Measurements from ENCODE around the gene EXOC4.

Gene EXOC4

DNA sequence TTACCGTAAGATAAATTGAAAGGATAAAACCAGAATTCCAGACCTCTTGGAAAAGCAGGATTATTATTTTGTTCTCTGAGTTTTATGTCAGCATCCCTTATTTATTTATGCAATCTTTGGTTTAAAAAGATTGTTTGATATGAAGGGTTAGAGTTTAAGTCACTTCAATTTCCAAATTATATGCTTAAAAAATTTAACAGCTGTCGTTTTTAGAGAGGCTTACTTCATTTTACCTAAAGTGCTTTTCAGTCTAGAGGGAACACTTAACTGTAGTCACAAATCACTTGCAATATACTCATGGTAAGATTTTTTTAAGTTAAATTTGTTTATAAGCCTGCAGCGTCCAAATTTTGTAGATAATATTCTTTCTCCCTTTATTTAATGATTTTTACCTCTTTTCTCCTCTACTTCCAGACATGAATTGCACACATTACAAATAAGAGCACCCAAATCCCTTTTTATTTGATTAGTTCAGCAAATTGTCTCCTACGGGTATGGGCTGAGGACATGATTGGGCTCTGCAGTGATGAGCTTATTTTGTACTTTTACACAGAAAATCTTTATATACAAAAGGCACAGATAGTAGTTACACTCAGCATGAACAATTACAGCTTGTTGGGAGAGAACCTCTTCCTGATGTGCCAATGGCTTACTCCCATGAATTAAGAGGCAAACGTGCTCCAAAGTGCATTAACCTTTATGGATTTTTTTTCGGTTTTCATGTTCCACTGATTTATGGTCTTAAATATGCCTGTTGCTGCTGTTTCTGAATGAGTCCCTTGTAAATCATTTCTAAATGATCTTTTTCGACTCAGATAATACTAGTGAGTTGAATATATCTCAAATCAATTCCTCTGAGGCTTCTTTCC lies 555.0 kb downstream of the EXOC4 start:
- no peak for DNase-seq

DNA sequence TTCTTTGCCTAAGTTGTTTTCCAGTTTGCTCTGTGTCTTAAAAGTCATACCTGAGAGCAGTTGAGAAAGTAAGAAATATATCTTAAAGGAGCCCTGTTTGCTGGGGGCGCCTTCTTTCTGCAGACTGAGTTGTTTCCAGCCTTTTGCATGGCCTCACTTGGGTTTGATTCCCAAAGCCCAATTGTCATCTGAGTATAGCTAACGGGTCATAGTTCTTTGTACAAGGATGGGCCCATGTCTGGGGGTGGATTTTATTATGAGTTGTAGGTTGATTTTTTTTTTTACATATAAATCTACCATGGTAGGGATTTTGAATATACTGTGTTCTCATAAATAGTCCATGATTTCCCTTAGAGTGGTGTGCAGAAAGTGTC lies 555.6 kb downstream of the EXOC4 start:
- DNase-seq: no peak

DNA sequence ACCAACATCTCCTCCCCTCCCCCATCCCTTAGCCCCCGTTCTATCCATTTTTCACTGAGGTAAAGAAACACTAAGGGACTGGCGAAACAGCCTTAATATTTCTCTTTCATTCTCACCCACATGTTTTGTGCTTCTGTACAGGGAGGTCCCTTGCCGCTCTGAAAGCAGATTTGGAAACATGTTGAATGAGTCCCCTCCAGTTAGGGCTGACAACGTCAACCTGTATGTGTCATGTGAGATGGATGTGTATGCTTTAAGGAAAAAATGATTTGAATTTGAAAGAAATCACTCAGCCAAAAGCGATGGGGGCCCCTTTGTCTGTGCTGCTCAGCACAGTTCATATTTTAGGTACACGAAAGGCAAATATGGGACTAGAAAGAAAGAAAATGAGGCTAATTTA lies 560.0 kb downstream of the EXOC4 start:
- DNase-seq: no peak

DNA sequence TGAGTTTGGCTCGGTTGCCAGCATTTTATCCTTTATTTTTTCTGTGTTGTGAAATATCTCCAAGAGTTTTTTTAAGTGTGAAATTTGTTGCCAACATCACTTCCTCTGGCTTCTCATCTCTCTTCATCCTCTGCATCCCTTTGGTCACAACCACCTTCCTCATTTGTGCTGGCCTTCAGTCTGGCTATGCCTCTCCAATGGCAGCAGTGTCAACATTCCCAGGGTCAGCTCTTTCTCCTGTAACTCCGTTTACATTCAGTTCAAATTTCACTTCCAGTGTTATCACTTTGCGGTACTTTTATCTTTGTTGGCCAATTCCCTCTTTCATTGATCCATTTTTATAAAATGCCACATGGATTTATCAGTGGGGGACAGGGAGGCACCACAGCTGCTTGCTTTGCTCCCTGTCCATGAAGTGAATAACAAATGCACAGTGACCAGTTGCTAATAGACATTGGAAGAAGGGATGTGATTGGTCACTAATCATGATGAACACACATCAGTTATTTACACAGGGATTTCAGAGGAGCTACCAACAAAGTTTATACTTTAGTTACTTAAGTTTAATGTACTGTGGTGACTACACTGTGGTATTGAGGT lies 562.8 kb downstream of the EXOC4 start:
- DNase-seq: no peak

DNA sequence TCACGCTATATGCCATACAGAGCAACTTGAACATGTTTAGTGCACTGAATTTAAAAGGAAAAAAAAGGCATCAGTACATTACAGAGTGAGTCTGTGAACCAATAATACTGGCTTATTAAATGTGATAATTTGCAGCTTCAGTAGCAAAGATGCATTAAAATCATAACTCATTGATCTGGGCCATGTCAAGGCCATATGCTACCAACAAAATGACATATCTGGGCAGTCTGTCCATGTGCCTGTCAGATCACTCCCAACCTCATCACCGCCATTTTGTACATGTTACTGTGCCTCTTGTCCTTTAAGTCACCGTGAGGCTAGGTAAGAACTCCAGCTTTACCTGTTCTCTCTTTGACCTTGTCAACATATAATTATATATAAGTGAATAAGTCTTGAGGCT lies 566.8 kb downstream of the EXOC4 start:
- no peak for DNase-seq

DNA sequence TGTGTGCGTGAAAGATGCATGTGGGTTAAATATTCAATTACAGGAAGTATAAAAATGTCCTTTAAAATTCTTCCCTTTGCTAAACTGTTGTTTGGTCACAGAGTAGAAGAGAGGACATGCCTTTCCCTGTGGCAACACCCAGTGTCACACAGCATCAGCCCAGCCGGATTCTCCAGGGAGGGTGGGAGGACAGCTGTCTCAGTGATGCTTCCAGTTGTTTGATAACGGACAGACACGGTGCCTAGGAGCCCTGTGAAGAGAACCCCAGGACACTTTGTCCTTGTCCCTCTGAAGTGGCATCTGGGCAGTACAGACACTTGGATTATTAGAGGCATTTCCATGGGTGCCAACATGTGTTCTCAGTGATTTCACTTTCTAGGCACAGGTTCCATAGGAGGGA lies 567.7 kb downstream of the EXOC4 start:
- DNase-seq: no peak

DNA sequence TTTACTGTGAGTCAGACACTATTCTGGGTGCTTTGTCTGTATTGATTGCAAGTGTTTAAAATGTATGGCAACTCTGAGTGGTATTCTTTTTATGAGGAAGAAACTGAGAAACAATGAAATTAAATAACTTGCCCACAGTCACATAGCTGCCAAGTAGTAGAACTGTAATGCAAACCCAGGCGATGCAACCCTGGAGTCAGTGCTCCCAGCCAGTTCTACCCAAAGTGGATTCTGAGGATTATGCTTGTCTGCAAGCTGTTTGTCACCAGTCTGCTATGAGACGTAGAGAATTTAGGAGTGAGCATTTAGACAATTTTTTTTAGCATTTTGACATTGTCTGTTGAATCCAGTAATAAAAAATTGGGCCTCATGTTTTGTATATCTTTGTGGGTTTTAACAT lies 568.3 kb downstream of the EXOC4 start:
- no peak for DNase-seq

DNA sequence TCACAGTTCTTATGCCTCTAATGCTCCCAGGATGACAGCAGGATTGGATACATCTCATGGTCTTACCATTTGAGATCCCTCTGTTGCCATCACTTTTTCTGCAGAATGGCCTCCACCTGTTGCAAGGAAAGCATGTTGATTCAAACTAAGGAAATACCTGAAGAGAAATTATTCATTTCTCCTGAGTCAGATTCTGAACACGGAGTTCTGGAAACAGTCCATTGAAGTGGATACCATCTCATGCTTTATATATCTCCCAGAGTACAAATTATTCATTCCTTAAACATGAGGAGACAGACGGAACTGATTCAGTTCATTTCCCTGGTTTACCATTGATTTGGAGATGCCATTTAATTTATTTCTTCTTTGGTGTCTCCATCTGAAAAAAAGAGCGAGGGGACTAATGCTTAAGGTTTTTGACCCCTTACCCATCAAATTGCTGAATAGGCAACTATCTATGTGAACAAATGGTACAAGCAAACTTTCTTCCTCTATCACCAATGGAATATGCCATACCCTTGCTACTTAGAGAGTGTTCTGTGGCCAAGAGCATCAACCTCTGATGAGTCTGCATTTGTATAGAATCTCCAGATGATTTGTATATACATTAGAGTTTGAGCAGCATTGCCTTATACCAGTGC lies 569.2 kb downstream of the EXOC4 start:
- no peak for DNase-seq

DNA sequence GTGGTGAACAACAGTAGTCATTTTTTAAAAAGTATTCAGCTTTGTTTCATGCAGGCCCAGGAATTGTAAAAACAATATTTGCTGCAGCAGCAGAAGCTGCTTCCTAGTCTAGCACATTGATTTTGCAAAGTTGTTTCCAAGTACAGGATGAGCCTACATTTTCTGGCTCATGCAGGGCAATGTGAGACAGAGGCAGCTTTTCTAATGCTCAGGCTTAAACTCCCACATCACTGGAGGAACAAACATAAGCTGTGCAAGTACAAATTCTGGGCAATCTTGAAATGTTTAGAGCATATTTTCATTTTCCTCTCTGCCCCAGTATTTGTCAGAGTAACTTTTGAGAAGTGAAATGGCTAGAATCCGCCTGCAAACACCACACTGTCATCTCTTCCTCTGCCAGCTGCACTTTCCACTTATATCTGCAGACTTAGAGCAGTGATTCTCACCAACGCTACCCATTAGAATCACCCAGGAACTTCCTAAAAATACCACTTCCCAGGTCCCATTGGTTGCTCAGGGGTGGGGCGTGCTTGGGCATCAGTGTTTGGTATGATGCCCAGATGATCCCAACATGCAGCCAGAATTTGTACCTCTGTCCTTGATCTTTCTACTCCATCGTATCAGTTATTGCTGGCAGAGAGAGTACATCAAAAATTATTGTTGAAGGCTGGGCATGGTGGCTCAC lies 570.1 kb downstream of the EXOC4 start:
- no peak for DNase-seq

DNA sequence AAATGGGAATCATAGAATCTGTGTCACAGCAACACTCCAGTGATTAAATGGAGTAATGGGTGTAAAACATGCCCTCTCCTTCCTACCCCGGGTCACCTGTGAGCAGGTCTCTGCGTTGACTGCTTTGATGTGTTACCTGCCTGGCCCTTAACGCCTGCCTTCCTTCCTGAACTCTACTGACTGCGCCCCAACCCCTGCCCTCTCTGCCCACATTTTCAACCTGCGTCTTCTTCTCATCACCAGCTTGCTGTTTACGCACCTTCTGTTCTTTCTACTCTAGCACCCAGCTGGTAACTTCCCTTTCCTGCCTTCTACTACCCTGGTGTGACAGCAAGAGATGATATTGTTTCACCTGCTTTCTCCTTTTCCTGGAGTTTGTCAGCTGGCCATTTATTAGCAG lies 571.3 kb downstream of the EXOC4 start:
- no peak for DNase-seq

DNA sequence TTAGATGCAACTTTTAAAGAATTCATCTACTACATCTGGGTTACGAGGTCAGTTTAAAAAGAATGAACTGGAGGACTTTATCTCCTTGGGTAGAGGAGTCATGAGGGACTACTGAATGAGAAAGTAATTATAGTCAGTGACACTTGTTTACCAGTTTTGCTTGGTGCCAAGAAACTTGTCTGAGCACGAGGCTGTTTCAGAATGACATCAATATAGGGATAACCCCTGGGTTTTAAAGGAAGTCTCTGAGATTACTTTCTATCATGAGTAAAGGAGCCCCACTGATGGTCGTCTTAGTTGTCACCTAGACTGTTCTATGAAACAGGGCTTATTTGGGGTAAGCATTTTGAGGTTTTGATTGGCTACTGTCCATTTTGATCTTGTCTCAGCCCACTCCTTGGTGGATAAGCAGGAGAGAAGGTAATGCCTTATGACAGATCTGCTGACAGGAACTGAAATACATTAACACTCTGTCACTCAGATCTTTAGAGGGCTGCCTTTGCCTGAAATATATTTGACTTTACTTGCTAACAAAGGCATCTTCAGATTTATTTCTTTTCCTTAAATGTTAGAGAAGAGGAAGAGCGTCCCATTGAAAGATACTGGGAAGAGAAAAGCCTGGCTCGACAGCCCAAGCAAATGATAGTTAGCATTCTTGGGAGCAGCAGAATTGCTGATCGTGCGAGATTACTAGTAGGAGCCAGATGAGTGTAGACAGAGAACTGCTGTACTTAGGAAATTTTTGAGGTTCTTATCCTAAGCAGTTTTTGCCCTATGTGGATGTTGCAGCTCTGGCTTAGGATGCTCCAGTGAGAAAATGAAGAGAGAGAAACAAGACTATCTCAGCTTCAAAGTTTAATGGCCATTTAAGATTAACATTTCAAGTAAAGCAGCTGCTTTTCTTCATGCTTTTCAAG lies 575.1 kb downstream of the EXOC4 start:
- no peak for DNase-seq

DNA sequence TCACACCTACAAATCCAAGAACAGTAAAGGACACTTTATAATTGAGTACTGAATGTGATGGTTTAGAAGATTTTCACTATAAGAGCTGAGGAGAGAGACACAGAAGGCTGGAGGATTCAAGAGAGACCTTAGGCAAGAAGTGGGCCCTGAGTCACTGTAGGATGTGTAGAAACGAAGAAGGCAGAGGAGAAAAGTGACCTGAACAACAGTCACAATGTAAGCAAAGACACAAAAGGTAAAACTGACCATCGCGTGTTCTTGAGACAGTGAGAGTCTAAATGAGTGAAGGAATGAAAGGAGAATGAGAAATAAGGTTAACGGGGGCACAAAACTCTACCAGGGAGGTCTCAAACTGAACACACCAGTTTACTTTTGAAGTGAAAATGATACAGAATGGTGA lies 576.0 kb downstream of the EXOC4 start:
- no peak for DNase-seq

DNA sequence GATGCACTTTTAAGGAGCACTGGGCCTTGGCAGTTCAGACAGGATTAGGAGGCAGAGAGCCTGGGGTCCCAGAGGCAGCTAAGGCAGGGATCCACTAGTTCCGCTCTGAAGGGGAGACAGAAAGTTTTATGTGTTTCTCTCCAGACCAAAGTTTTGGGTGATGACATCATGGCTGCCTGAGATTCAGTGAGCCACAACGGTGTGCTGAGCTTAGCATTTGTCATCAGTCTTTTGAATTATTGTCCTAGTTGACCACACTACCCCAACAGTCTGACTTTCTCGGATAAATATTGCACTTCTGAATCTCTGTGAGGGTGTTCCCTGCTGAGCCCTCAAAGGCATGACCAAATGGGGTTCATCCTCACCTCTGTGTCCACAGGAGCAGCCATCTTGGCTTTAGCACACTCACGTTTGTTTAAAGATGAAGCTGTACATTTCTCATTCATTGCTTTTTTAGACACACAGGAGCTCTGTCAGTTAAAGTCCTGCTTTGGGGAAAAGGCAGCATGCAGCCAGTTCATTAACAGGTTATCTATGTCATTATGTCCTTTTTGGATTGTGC lies 576.5 kb downstream of the EXOC4 start:
- no peak for DNase-seq

DNA sequence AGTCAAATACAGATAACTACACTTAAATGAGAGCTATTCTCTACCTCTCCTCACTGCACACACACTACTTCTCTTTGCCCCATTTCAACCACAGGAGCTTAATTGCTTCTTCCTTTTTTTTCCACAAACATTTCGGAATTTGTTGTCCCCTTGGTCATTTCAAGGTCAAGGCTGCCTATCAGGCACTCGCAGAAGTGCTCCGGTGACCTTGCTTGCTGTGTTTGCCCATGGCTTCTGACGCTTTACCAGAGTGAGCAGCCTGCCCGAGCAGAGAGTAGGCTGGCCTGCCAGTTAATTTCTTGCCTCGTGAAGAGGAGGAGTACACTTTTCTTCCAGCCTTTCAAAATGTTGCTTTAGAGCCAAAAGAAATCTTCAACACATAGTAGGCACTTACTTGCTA lies 577.2 kb downstream of the EXOC4 start:
- DNase-seq: no peak

DNA sequence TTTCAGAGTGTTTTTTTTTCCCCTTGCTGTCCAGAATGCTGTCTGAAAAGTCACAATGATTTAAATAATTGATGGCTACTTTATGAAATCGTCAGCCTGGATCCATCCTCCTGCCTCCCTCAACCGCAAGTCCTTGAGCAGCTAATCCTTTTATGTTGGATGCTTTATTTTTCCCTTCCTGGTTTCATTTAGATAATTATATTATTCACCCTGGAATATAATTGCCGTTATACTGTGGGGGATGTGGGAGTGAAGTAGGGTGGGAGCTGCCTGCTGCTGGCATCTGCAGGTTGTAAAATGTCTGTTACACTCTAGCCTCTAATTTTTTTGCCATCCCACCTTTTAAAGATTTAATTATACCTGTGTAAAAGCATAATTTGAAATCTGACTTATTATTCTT lies 583.8 kb downstream of the EXOC4 start:
- no peak for DNase-seq

DNA sequence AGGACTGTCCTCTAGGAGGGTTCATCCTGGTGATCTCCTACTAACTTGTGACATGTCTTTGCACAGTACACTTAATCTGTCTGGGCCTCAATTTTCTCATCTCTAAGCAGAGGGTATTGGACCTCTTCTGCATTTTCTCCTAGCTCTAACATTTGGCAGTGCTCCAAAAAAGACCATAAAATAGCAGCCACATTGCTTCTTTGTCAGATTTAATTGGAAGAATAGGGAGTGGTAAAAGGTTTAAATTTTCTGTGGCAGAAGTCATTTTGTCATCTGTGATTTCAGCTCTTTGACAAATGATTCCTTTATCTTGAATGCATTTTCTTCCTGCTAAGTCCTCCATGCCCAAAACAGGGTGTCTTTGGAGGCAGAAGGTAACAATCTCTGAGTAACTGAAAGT lies 584.3 kb downstream of the EXOC4 start:
- DNase-seq: no peak

DNA sequence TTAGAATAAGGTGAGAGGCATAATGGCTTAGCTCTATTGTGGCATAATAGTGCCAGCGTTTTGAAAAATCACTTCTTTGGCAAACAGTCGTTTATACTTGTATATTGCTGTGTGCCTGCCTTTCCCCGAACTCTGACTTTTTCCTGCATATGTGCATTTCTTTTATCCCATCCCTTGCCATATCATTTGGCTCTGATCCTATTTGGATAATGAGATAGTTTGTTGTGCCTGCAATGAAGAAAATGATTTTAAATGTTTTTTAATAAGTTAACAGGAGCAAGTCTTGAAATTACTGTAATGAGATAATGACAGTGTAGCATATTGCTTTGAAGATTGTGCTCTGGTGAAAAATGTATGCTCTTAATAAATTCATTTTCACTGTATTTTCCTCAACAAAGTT lies 586.2 kb downstream of the EXOC4 start:
- no peak for DNase-seq

DNA sequence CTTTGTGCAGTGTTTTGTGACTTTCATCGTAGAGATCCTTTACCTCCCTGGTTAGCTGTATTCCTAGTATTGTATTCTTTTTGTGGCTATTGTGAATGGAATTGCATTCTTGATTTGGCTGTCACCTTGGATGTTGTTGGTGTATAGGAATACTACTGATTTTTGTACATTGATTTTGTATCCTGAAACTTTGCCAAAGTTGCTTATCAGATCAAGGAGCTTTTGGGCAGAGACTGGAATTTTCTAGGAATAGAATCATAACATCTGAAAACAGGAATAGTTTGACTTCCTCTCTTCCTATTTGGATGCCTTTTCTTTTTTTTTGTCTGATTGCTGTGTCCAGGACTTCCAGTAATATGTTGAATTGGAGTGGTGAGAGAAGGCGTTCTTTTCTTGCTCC lies 590.5 kb downstream of the EXOC4 start:
- DNase-seq: no peak

DNA sequence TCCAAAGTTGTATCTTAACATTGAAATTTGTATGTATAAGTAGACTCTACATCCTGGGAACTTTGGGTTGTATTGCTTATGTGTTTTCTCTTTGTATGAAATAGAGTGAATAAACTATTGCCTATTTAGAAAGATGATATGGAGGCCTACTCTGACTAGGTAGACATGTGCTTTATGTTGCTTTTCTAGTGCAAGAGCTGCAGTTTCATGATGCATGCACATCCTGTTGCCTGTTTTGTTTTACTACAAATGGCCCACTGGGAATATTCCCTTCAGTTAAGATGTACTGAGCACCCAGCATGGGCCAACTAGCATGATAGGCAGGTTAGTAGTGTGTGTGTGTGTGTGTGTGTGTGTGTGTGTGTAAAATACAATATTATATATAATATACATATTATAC lies 592.1 kb downstream of the EXOC4 start:
- DNase-seq: no peak

DNA sequence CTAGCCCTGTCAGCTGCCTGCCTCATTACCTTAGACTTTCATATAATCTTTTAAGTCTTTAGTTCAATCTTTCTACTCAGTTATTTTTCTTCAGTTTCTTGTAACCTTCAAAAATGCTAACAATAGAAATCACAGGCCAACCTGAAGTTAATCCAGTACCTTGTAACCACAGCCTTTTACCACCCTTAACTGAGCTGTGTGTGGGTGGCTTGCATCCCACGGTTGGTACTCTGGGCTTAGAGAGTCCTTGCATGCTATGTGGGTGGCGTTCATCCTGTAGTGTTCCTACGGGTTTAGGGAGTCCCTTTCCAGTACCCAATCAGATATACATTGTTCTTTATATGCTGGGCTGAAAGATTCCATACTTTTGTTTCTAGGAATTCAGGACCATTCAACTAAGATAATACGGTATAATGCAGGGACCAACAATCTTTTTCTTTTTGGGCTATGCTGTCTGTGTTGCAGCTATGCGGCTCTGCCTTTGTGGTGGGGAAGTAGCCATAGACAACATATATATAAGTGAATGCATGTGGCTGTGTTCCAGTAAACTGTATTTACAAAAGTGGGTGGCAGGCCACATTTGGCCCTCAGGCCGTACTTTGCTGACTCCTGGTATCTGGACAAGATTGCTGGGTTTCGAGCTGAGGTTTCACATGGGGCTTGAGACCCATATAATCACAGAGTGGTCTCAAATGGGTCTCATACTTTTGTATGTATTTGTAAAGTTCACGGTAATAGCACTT lies 593.5 kb downstream of the EXOC4 start:
- no peak for DNase-seq

DNA sequence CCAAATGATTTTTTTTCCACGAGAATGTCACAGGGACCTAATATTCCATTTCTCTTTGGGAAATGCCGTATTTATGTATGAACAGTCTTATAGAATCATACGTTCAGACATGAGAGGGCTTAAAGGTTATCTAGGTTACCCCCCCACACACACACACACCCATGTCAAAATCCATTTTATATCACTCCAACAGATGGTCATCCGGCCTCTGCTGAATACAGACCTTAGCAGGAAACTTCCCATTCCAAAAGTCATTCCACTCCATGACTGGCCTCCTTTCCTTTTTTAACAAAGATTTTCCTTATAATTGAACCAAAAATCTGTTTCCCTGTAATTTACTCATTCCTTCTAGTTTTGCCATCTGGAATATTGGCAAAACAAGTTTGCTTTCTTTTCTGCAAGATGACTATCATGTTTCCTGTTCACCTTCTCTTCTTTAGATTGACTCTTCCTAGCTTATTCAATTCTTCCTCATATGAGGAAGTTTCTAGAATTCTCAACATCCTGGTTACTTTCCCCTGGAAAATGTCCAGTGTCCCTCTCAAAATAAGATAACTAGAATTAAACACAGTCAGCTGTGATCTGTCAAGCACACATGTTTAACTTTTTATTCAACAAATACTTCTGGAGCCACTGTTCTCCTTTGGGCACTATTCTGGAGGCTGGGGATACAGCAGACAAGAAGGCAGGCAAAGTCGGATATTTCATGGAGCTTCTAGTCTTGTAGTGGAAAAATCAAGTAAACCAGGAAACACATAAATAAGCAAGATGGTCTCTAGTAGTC lies 597.8 kb downstream of the EXOC4 start:
- no peak for DNase-seq

All from activated effector memory CD4-positive, alpha-beta T cell treated with Interleukin-2 at 50 U/mL for 16 hours (primary cell).